AG04449 (cell line): ENCODE data around the gene TAOK3.
"Not testable (repeated sequence)": the region's sequence is repeated elsewhere in the genome, so short reads cannot be mapped to it uniquely, and the experiment has no call there.

Source experiments
- CTCF ChIA-PET: fragments of 350-600 bp; formaldehyde crosslinking; extraction: SDS; loops from one replicate; lab custom pipeline; 2021; ENCODE audit warnings: antibody characterized with exemption; lab: Yijun Ruan, JAX
- POLR2A ChIA-PET: fragments of 400-600, 350-600 bp; formaldehyde crosslinking; extraction: SDS; loops from one replicate; lab custom pipeline; 2020; ENCODE audit warnings: antibody characterized with exemption, inconsistent platforms; lab: Yijun Ruan, JAX
- DNase-seq: peaks from one replicate; pipeline ENCODE4 v3.0.0-alpha.2; 2010; ENCODE audit warnings: low read depth, low spot score
- H3K4me3 ChIP-seq: 2 replicates; pipeline ENCODE4 v1.5.1; 2011; ENCODE audit warnings: low read depth, mild to moderate bottlenecking, control low read depth, low read length
- TF ChIP-seq, protein P1 (sequence below): IDR thresholded peaks from one replicate; pipeline ENCODE4 v1.5.1; 2011; ENCODE audit warnings: mild to moderate bottlenecking, moderate library complexity, low read length, control low read depth, inconsistent platforms; ENCODE audit not compliant: insufficient read depth; ENCODE audit errors: missing control alignments

Gene TAOK3

DNA sequence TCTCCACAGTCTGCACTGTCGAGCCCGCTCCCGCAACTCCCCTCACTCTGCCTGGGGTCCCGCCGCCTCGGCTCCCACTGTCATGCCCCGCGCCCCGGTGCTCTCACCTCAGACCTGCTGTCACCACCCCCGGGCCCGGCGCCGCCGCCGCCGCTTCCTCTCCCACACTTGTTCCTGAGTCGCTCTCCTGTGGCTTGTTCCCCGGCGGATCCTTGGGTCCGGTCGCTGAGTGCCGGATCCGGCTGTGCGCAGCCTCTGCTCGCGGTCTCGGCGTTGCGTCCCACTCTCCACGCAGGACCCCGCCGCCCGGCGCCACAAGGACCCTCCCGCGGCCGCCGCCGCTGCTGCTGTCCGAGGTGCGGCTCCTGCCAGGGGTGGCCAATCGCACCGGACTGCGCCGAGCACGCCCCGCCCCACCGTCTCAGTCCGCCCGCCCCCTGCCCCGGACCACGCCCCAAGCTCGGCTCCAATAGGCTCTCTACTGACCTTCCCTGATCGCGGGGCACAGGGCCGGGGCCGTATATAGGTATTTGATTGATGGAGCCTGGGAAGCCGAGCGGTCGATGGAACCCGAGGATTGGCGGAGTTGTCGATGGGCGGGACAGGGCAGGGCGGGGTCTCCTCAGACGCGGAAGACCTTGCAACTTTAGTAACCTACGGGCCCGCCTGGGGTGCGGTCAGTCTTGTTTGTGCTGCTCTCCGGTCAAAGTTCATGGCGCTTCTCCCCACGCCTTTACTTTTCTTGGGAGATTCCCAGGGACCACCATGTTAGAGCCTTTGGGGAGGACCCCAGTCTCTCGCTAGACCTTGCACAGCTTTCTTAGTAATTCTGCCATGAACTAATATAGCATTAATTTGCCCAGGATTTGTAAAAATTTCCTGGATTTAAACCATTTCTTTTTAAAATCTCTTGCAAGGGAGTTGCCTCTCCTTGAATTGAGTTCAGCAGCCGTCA lies at the start of gene TAOK3:
TAOK3 (minus strand) TSS at position 367 of the 955 bp plus-strand sequence. CDS start 117,340 bp downstream, outside the sequence.
- ChIA-PET POLR2A (interaction anchor here (0.6 to 0.7 kb wide), 4 partner anchors 8 to 1626 kb away, joined by 3 to 8 read pairs (median 4); no protein-coding TSS in a partner anchor), CTCF (interaction anchor here (1.0 to 10.7 kb wide), 7 partner anchors 8 to 253 kb away, joined by 3 to 589 read pairs (median 6); no protein-coding TSS in a partner anchor)
- peak within 1 kb of the TSS; percentile 89 for H3K4me3 ChIP-seq
- TF ChIP-seq, protein P1, sequence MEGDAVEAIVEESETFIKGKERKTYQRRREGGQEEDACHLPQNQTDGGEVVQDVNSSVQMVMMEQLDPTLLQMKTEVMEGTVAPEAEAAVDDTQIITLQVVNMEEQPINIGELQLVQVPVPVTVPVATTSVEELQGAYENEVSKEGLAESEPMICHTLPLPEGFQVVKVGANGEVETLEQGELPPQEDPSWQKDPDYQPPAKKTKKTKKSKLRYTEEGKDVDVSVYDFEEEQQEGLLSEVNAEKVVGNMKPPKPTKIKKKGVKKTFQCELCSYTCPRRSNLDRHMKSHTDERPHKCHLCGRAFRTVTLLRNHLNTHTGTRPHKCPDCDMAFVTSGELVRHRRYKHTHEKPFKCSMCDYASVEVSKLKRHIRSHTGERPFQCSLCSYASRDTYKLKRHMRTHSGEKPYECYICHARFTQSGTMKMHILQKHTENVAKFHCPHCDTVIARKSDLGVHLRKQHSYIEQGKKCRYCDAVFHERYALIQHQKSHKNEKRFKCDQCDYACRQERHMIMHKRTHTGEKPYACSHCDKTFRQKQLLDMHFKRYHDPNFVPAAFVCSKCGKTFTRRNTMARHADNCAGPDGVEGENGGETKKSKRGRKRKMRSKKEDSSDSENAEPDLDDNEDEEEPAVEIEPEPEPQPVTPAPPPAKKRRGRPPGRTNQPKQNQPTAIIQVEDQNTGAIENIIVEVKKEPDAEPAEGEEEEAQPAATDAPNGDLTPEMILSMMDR: no peak
- peak; percentile 95 for DNase-seq

DNA sequence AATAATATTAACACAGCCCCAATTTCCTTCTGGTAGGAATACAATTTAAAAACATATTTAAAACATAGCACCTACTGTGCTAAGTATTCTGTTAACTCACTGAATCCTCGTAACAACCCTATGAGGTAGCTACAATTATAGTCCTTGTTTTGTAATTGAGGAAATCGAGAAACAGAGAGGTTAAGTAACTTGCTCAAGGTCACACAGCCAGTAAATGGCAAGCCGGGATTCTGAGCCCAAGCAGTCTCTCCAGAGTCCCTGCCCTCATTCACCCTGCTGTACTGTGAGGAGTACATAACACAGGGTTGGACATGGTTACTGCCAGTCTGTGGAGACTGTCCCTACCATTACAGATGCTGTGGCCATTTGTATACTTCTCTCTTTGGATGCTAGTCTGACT lies 48.0 kb upstream of the TAOK3 start:
- ChIA-PET CTCF (interaction anchor here (1.9 kb wide), 1 partner anchor 16 kb away, joined by 5 read pairs; no protein-coding TSS in a partner anchor), POLR2A (no interaction called here)
- no peak overlapping the region for H3K4me3 ChIP-seq
- DNase-seq: no peak
- TF ChIP-seq, protein P1: no peak

DNA sequence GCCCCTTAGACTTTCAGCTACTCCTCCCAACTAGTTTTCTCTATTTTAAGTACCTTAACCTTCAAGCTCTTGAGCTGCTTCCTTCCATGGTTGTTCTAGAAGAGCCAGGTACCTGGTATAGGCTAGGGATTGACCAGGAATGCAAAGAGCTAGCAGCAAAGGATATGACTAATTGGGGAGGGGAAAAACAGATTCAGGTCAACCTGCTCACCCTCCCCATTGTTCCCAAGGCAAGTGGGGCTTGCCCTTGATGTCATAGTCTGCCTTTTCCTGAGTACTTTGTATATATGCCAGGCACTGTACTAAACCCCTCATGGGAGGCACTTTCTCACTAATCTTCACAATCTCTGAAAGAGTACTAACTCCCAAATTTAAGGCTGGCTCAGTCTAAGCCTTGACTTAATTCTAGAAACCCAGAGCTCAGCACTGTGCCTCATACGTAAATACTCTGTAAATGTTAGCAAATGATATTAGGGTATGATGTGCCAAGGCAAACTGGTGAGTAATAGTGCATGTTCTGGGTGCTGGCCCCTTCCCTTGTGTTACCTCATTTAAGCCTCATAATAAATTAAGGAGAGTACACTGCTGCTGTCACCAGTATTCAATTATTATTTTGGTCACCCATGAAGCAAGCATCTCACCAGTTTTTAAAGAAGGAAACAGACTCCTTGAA lies 45.8 kb upstream of the TAOK3 start:
- POLR2A ChIA-PET: no interaction called here
- TF ChIP-seq, protein P1: no peak
- DNase-seq: no peak
- CTCF ChIA-PET: no interaction called here
- H3K4me3 ChIP-seq: no peak overlapping the region

DNA sequence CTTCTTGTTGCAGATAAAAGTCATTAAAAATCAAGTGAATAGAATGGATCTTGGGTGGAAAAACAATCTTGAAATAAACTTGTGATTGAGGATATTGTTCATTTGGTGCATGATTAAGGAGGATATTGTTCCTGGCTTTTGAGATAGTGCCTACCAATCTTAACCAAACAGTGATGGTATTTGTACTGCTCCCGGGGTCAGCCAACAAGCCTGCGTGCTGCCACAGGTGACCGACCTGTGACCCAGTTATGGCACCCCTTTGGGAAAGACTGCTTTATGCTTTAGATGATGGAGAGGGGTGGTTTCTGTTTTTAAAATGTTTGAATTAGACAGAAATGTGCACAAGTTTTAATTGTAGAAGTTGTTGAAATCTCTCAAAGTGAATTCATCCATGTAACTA lies 45.2 kb upstream of the TAOK3 start:
- POLR2A ChIA-PET: no interaction called here
- TF ChIP-seq, protein P1: no peak
- CTCF ChIA-PET: no interaction called here
- no peak overlapping the region for H3K4me3 ChIP-seq
- DNase-seq: no peak

DNA sequence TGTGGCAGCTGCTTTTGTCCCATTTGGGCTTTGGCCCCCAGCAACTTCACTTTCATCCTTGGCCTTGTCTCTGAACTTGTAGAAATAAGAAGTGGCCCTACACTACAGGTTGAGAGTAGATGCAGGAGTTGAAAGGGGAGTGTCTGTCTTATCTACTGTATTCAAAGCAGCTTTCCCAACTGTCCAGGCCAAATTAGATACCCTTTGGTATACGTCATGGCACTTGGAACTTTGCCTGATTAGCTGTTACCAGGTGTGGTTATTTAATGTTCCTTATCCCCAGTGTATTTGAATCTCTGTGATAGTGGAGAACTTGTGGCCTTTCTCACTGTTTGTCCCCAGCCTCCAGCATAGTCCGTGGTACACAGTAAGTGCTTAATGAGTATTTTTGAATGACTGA lies 37.1 kb upstream of the TAOK3 start:
- TF ChIP-seq, protein P1: no peak
- no peak overlapping the region for H3K4me3 ChIP-seq
- CTCF ChIA-PET: interaction anchor here (1.0 kb wide), 1 partner anchor 32 kb away, joined by 3 read pairs; no protein-coding TSS in a partner anchor
- POLR2A ChIA-PET: no interaction called here
- DNase-seq: no peak

DNA sequence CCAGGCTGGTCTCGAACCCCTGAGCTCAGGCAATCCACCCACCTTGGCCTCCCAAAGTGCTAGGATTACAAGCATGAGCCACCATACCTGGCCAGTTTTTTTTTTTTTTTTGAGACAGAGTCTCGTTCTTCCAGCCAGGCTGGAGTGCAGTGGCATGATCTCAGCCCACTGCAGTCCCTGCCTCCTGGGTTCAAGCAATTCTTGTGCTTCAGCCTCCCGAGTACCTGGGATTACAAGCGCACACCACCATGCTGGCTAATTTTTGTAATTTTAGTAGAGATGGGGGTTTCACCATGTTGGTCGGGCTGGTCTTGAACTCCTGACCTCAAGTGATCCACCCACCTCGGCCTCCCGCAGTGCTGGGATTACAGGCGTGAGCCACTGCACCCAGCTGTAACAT lies 35.5 kb upstream of the TAOK3 start:
- DNase-seq, H3K4me3 ChIP-seq, POLR2A ChIA-PET: not testable (repeated sequence)
- CTCF ChIA-PET: interaction anchor here (1.0 to 5.4 kb wide), 2 partner anchors 17 to 1137 kb away, joined by 3 to 53 read pairs; no protein-coding TSS in a partner anchor
